C4-2B (cell line): ENCODE measurements around the gene DBH.

Source experiments
- CTCF ChIP-seq: fragments of 450-650 bp; conservative IDR thresholded peaks from 2 replicates; pipeline ENCODE4 v1.5.1; 2017; ENCODE audit warnings: mild to moderate bottlenecking
- ZFX ChIP-seq: fragments of 450-650 bp; IDR thresholded peaks from 2 replicates; pipeline ENCODE4 v1.6.1; 2017

- TF ChIP-seq CTCF (no peak), ZFX (no peak)
These were observed 48.2 kb downstream of the DBH start for GRCh38 chr9:133684121-133684935.
